Measurements from ENCODE around the gene ACOXL. TPM values are rescaled to one million over a fixed set of nuclear protein-coding genes. Genes with fewer than 3 reads are reported as not detected.

ACOXL gene
- total RNA-seq, 2 experiments from 2014 or later = not detected

- intact Hi-C loops (cut with DNase I, micrococcal nuclease) = no loop called here
- ChIA-PET CTCF (no interaction called here), POLR2A (no interaction called here)
- Histone ChIP-seq H3K27ac (ENCODE audit: low read depth in 1 of 2, low read length in 2 of 2) (no peak overlapping the region), H3K4me3 (ENCODE audit: low read length) (no peak overlapping the region), H3K9me3 (ENCODE audit: control insufficient read depth in 1 of 2, insufficient read depth in 1 of 2, low read length in 2 of 2) (no peaks in the 10 kb centered on the region), H3K36me3 (ENCODE audit: insufficient read depth, low read length) (peaks cover 24% of the 10 kb centered on the region), H3K4me1 (ENCODE audit: insufficient read depth, low read length) (peaks cover 14% of the 10 kb centered on the region), H3K27me3 (ENCODE audit: control insufficient read depth in 1 of 2, insufficient read depth in 2 of 2, low read length in 2 of 2) (no peaks in the 10 kb centered on the region)
- Mint-ChIP-seq H3K36me3 (ENCODE audit: low read depth) (peaks cover 41% of the 10 kb centered on the region), H3K9me3 (no peaks in the 10 kb centered on the region), H3K4me3 (no peak overlapping the region), H3K4me1 (ENCODE audit: low read depth) (peaks cover 33% of the 10 kb centered on the region), H3K27ac (no peak overlapping the region), H3K27me3 (no peaks in the 10 kb centered on the region)
- DNase-seq (no peak), ATAC-seq (ENCODE audit: poor library complexity) (no peak)
- TF ChIP-seq CTCF (IDR thresholded peaks at IDR 0.05) = no peak
These were observed 431.7 kb downstream of the ACOXL start for GRCh38 chr2:111164078-111164477.

- DNase-seq (no peak), ATAC-seq (ENCODE audit: poor library complexity) (no peak)
- H3K27me3 Mint-ChIP-seq = no peaks in the 10 kb centered on the region
- no peaks in the 10 kb centered on the region for H3K9me3 Mint-ChIP-seq
- ChIA-PET CTCF (no interaction called here), POLR2A (no interaction called here)
- H3K4me1 Mint-ChIP-seq (ENCODE audit: low read depth) = peaks cover 28% of the 10 kb centered on the region
- peaks cover 41% of the 10 kb centered on the region for H3K36me3 Mint-ChIP-seq (ENCODE audit: low read depth)
- intact Hi-C loops (cut with DNase I, micrococcal nuclease) = no loop called here
- H3K4me3 Mint-ChIP-seq = no peak overlapping the region
- Histone ChIP-seq H3K9me3 (ENCODE audit: control insufficient read depth in 1 of 2, insufficient read depth in 1 of 2, low read length in 2 of 2) (no peaks in the 10 kb centered on the region), H3K4me3 (ENCODE audit: low read length) (no peak overlapping the region), H3K4me1 (ENCODE audit: insufficient read depth, low read length) (peaks cover 12% of the 10 kb centered on the region), H3K27me3 (ENCODE audit: control insufficient read depth in 1 of 2, insufficient read depth in 2 of 2, low read length in 2 of 2) (no peaks in the 10 kb centered on the region), H3K36me3 (ENCODE audit: insufficient read depth, low read length) (peaks cover 24% of the 10 kb centered on the region), H3K27ac (ENCODE audit: low read depth in 1 of 2, low read length in 2 of 2) (no peak overlapping the region)
- TF ChIP-seq CTCF (IDR thresholded peaks at IDR 0.05) = no peak
- no peak overlapping the region for H3K27ac Mint-ChIP-seq
These were observed 432.7 kb downstream of the ACOXL start for GRCh38 chr2:111165084-111165483.

- Histone ChIP-seq H3K36me3 (ENCODE audit: insufficient read depth, low read length) (peaks cover 24% of the 10 kb centered on the region), H3K9me3 (ENCODE audit: control insufficient read depth in 1 of 2, insufficient read depth in 1 of 2, low read length in 2 of 2) (no peaks in the 10 kb centered on the region), H3K4me1 (ENCODE audit: insufficient read depth, low read length) (peaks cover 12% of the 10 kb centered on the region), H3K27ac (ENCODE audit: low read depth in 1 of 2, low read length in 2 of 2) (no peak overlapping the region), H3K4me3 (ENCODE audit: low read length) (no peak overlapping the region), H3K27me3 (ENCODE audit: control insufficient read depth in 1 of 2, insufficient read depth in 2 of 2, low read length in 2 of 2) (no peaks in the 10 kb centered on the region)
- no peak for ATAC-seq (ENCODE audit: poor library complexity)
- peaks cover 38% of the 10 kb centered on the region for H3K36me3 Mint-ChIP-seq (ENCODE audit: low read depth)
- no peak for TF ChIP-seq CTCF (IDR thresholded peaks at IDR 0.05)
- no peaks in the 10 kb centered on the region for H3K27me3 Mint-ChIP-seq
- no peak for DNase-seq
- peaks cover 21% of the 10 kb centered on the region for H3K4me1 Mint-ChIP-seq (ENCODE audit: low read depth)
- no peaks in the 10 kb centered on the region for H3K9me3 Mint-ChIP-seq
- H3K27ac Mint-ChIP-seq = no peak overlapping the region
- ChIA-PET POLR2A (no interaction called here), CTCF (no interaction called here)
- no peak overlapping the region for H3K4me3 Mint-ChIP-seq
- intact Hi-C loops (cut with DNase I, micrococcal nuclease) = no loop called here
These were observed 433.7 kb downstream of the ACOXL start for GRCh38 chr2:111166115-111166514.

Data from CD4-positive, alpha-beta T cell (primary cell).